Activated naive CD8-positive, alpha-beta T cell treated with anti-CD3 and anti-CD28 coated beads, Interleukin-2, amount 50 U/mL, for 16 hours (primary cell): ENCODE results near the gene ZNF678.

Source experiments
- DNase-seq: peaks from one replicate; pipeline ENCODE4 v3.0.0-alpha.2; 2020; ENCODE audit warnings: low read depth, low spot score

The ZNF678 gene

DNA sequence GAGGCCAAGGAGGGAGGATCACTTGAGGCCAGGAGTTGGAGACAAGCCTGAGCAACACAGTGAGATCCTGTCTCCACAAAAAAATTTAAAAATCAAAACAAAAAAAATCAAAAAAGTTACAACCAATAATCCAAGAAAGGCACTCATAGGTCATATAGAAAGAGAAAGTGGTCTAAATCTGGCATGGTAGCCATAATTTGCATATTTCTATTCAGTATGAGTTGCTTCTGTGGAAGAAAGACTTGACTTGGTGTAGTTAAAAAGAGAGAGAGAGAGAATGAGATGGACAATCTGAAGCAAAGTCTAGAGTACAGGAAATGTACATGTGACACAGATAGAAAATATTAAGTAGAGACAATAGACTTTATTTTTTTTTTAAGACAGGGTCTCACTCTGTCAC is 149.3 kb downstream of the ZNF678 start:
- DNase-seq = no peak

GRCh38 chr1:227718932-227719331 is 155.6 kb downstream of the ZNF678 start:
- no peak for DNase-seq

DNA sequence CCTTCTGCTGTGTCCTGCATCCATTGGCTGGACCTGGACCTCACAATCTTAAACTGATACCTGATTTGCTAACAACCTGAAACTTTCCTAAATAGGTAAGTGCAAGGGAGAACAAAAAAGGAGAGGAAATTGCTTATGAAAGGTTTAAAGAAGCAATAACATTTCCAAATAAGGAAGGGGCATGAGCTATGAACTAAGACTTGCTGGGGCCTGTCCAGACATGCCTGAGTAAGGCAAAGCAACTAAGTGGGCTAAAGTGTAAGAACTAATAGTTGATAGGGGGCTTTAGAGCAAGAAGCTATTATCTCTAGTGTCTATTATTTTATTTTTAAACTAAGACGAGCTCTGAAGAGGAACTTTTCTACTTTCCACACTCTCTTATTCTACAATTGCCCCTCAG is 160.1 kb downstream of the ZNF678 start:
- DNase-seq = no peak

- DNase-seq = no peak
Observed at GRCh38 chr1:227725046-227725445, 161.7 kb downstream of the ZNF678 start.

- DNase-seq = no peak
Observed at GRCh38 chr1:227726318-227726717, 163.0 kb downstream of the ZNF678 start.
